IMR-90 (cell line): ENCODE data around the gene ZNF280B. TPM values are rescaled to one million over a fixed set of nuclear protein-coding genes. Genes with fewer than 3 reads are reported as not detected.

ENCODE experiments used
- ATAC-seq: fragments of 200-7000 bp; cut with Tn5 transposase; 2 replicates; pipeline ENCODE4 v1.9.1; 2020; ENCODE audit warnings: low read depth, mild to moderate bottlenecking, moderate library complexity
- BruUV-seq: library from RNA; stranded (reverse); fragments of 400-500 nt; replicated peaks from 2 replicates; lab custom pipeline; 2021; lab: Mats Ljungman, UMichigan
- CTCF ChIA-PET: fragments of 300-600 bp; formaldehyde crosslinking; extraction: SDS; loops from one replicate; lab custom pipeline; 2021; ENCODE audit warnings: antibody characterized with exemption; lab: Yijun Ruan, JAX
- POLR2A ChIA-PET: fragments of 300-600 bp; sonication (Branson Sonifier 250); formaldehyde crosslinking; loops from one replicate; lab custom pipeline; 2022; ENCODE audit warnings: antibody characterized with exemption; ENCODE audit not compliant: unreplicated experiment; lab: Charles Lee
- DNase-seq: peaks from one replicate; pipeline ENCODE4 v3.0.0; 2013
- H2AFZ ChIP-seq: replicated peaks from 2 replicates; pipeline ENCODE3; 2013; ENCODE audit warnings: low read length, mild to moderate bottlenecking; ENCODE audit not compliant: poor library complexity
- H2AK5ac ChIP-seq: 2 replicates; pipeline ENCODE4 v1.6.1; 2013; ENCODE audit warnings: low read depth, low read length, inconsistent platforms
- H2AK9ac ChIP-seq: replicated peaks from 2 replicates; pipeline ENCODE3; 2013; ENCODE audit warnings: mild to moderate bottlenecking, low read depth, low read length, moderate library complexity; ENCODE audit not compliant: poor library complexity
- H2BK120ac ChIP-seq: 2 replicates; pipeline ENCODE4 v1.6.1; 2013; ENCODE audit warnings: low read depth, low read length, inconsistent platforms
- H2BK15ac ChIP-seq: 3 replicates; pipeline ENCODE4 v1.6.1; 2013; ENCODE audit warnings: low read depth, low read length, inconsistent platforms
- H2BK20ac ChIP-seq: 2 replicates; pipeline ENCODE4 v1.6.1; 2013; ENCODE audit warnings: low read depth, mild to moderate bottlenecking, inconsistent platforms, low read length, moderate library complexity
- H2BK5ac ChIP-seq: 2 replicates; pipeline ENCODE4 v1.6.1; 2013; ENCODE audit warnings: mild to moderate bottlenecking, low read depth, low read length, inconsistent platforms; ENCODE audit not compliant: poor library complexity, severe bottlenecking
- H3K14ac ChIP-seq: replicated peaks from 2 replicates; pipeline ENCODE4 v1.6.1; 2013; ENCODE audit warnings: low read depth, low read length, inconsistent platforms
- H3K18ac ChIP-seq: 2 replicates; pipeline ENCODE4 v1.6.1; 2013; ENCODE audit warnings: low read depth, low read length, control low read depth
- H3K23ac ChIP-seq: 2 replicates; pipeline ENCODE4 v1.6.1; 2013; ENCODE audit warnings: low read depth, low read length, inconsistent platforms
- H3K27ac ChIP-seq: 2 replicates; pipeline ENCODE4 v1.5.1; 2013; ENCODE audit warnings: mild to moderate bottlenecking, control low read depth, low read length; ENCODE audit not compliant: insufficient read depth
- H3K27me3 ChIP-seq: 2 replicates; pipeline ENCODE4 v1.6.1; 2013; ENCODE audit warnings: low read length; ENCODE audit not compliant: control insufficient read depth, insufficient read depth
- H3K36me3 ChIP-seq: 2 replicates; pipeline ENCODE4 v1.6.1; 2013; ENCODE audit warnings: low read length, mixed read lengths; ENCODE audit not compliant: control insufficient read depth, insufficient read depth
- H3K4ac ChIP-seq: 2 replicates; pipeline ENCODE4 v1.6.1; 2013; ENCODE audit warnings: low read depth, low read length, inconsistent platforms
- H3K4me1 ChIP-seq: 2 replicates; pipeline ENCODE4 v1.6.1; 2013; ENCODE audit warnings: low read length, mixed read lengths; ENCODE audit not compliant: control insufficient read depth, insufficient read depth
- H3K4me2 ChIP-seq: 2 replicates; pipeline ENCODE4 v1.6.1; 2013; ENCODE audit warnings: low read depth, mild to moderate bottlenecking, control low read depth, low read length, moderate library complexity
- H3K4me3 ChIP-seq: 2 replicates; pipeline ENCODE4 v1.5.1; 2013; ENCODE audit warnings: low read depth, mild to moderate bottlenecking, control low read depth, low read length, moderate library complexity; ENCODE audit not compliant: insufficient read depth
- H3K56ac ChIP-seq: 2 replicates; pipeline ENCODE4 v1.6.1; 2013; ENCODE audit warnings: low read length, inconsistent platforms; ENCODE audit not compliant: insufficient read depth; ENCODE audit errors: extremely low read depth
- H3K79me1 ChIP-seq, 2 experiments: 2 replicates each; pipeline ENCODE4 v1.6.1; 2013; ENCODE audit warnings: low read length in 2 of 2, inconsistent platforms in 1 of 2, low read depth in 1 of 2
- H3K9ac ChIP-seq: 2 replicates; pipeline ENCODE4 v1.6.1; 2013; ENCODE audit warnings: low read depth, low read length, control low read depth
- H3K9me1 ChIP-seq: 2 replicates; pipeline ENCODE4 v1.6.1; 2013; ENCODE audit warnings: low read length, inconsistent platforms; ENCODE audit not compliant: insufficient read depth
- H3K9me3 ChIP-seq: 2 replicates; pipeline ENCODE4 v1.6.1; 2013; ENCODE audit warnings: low read length; ENCODE audit not compliant: control insufficient read depth, insufficient read depth
- H4K20me1 ChIP-seq: 2 replicates; pipeline ENCODE4 v1.6.1; 2013; ENCODE audit warnings: low read length, inconsistent platforms; ENCODE audit not compliant: insufficient read depth
- H4K5ac ChIP-seq: 2 replicates; pipeline ENCODE4 v1.6.1; 2013; ENCODE audit warnings: mild to moderate bottlenecking, low read depth, low read length, control low read depth
- H4K8ac ChIP-seq, 2 experiments: 2 replicates each; pipeline ENCODE4 v1.6.1; 2013; ENCODE audit warnings: low read depth in 2 of 2, low read length in 2 of 2, control low read depth in 1 of 2, inconsistent platforms in 1 of 2
- H4K91ac ChIP-seq: 2 replicates; pipeline ENCODE4 v1.6.1; 2013; ENCODE audit warnings: low read depth, low read length, inconsistent platforms; ENCODE audit not compliant: insufficient read depth
- BHLHE40 ChIP-seq: fragments of 150-350 bp; IDR thresholded peaks from 2 replicates; pipeline ENCODE4 v1.6.1; 2016; ENCODE audit warnings: mild to moderate bottlenecking, low read depth, low read length
- CEBPB ChIP-seq: IDR thresholded peaks from 2 replicates; pipeline ENCODE4 v1.6.1; 2012; ENCODE audit warnings: low read depth, low read length, improper control_type of control experiment
- FOS ChIP-seq: fragments of 150-350 bp; IDR thresholded peaks from 2 replicates; pipeline ENCODE4 v1.6.1; 2016; ENCODE audit warnings: low read depth, low read length
- MAZ ChIP-seq: IDR thresholded peaks from 2 replicates; pipeline ENCODE4 v1.6.1; 2012; ENCODE audit warnings: low read depth, mild to moderate bottlenecking, low read length, improper control_type of control experiment, moderate library complexity, borderline replicate concordance
- MXI1 ChIP-seq: IDR thresholded peaks from 2 replicates; pipeline ENCODE4 v1.6.1; 2012; ENCODE audit warnings: low read depth, mild to moderate bottlenecking, low read length, moderate library complexity, borderline replicate concordance
- NFE2L2 ChIP-seq: fragments of 150-350 bp; IDR thresholded peaks from 2 replicates; pipeline ENCODE4 v1.6.1; 2016; ENCODE audit warnings: low read depth, mild to moderate bottlenecking, low read length
- RCOR1 ChIP-seq: IDR thresholded peaks from 2 replicates; pipeline ENCODE4 v1.6.1; 2012; ENCODE audit warnings: mild to moderate bottlenecking, low read length, improper control_type of control experiment; ENCODE audit not compliant: insufficient replicate concordance
- RFX5 ChIP-seq: IDR thresholded peaks from 2 replicates; pipeline ENCODE4 v1.8.0; 2012; ENCODE audit warnings: low read depth, mild to moderate bottlenecking, low read length, moderate library complexity
- SMC3 ChIP-seq: fragments of 150-350 bp; IDR thresholded peaks from 2 replicates; pipeline ENCODE4 v1.6.1; 2016; ENCODE audit warnings: low read depth, mild to moderate bottlenecking, antibody characterized with exemption, low read length, moderate library complexity
- WGBS, 2 experiments: methylation state at CpG; one replicate each; pipeline versions ENCODE4 v1.1.5 to v1.1.7; 2013; ENCODE audit warnings: missing lambda C conversion rate in 2 of 2; ENCODE audit not compliant: insufficient read length in 1 of 2; ENCODE audit errors: extremely low coverage in 2 of 2; 5-methylcytosine and 5-hydroxymethylcytosine counted together
- dilution Hi-C: fragments of 300-500 bp; cut with HindIII; formaldehyde crosslinking; loops from one replicate; pipeline ENCODE4 v1.14.3; 2018; ENCODE audit warnings: low sequenced_read_pairs; ENCODE audit not compliant: unreplicated experiment
- in situ Hi-C: fragments of 300-500 bp; cut with MboI; formaldehyde crosslinking; loops from 3 replicates; pipeline ENCODE4 v1.14.3; 2019; ENCODE audit warnings: low sequenced_read_pairs, inconsistent platforms, mixed read lengths
- intact Hi-C: fragments of 100-400 bp; cut with micrococcal nuclease; formaldehyde crosslinking; loops from 2 replicates; pipeline ENCODE4 v1.10.0; 2022
- polyA plus RNA-seq, 3 experiments: library from polyadenylated mRNA; depleted of rRNA; stranded (reverse); fragments of >200 nt; gene quantifications; 2 replicates each; pipeline ENCODE4 v1.2.3, GENCODE V29; 2012; ENCODE audit warnings: low replicate concordance in 1 of 3
- total RNA-seq: library from RNA; depleted of rRNA; stranded (reverse); fragments of >200 nt; gene quantifications from 2 replicates; pipeline ENCODE4 v1.2.3, GENCODE V29; 2012
- TF ChIP-seq, protein P1 (sequence below): conservative IDR thresholded peaks from 2 replicates; pipeline ENCODE4 v1.5.1; 2012; ENCODE audit warnings: mild to moderate bottlenecking, low read depth, low read length, improper control_type of control experiment
- TF ChIP-seq, protein P2 (sequence below): fragments of 150-350 bp; IDR thresholded peaks from 2 replicates; pipeline ENCODE4 v1.6.1; 2016; ENCODE audit warnings: low read depth, mild to moderate bottlenecking, low read length, moderate library complexity, borderline replicate concordance
- TF ChIP-seq, protein P3 (sequence below): fragments of 150-350 bp; IDR thresholded peaks from 2 replicates; pipeline ENCODE4 v1.6.1; 2017; ENCODE audit warnings: mild to moderate bottlenecking, antibody characterized with exemption, low read length, low read depth

Gene ZNF280B
- total and polyA plus RNA-seq, 2 of the 4 experiments (the other 2 are of a cell fraction) = 0.65 to 1.4 TPM

DNA sequence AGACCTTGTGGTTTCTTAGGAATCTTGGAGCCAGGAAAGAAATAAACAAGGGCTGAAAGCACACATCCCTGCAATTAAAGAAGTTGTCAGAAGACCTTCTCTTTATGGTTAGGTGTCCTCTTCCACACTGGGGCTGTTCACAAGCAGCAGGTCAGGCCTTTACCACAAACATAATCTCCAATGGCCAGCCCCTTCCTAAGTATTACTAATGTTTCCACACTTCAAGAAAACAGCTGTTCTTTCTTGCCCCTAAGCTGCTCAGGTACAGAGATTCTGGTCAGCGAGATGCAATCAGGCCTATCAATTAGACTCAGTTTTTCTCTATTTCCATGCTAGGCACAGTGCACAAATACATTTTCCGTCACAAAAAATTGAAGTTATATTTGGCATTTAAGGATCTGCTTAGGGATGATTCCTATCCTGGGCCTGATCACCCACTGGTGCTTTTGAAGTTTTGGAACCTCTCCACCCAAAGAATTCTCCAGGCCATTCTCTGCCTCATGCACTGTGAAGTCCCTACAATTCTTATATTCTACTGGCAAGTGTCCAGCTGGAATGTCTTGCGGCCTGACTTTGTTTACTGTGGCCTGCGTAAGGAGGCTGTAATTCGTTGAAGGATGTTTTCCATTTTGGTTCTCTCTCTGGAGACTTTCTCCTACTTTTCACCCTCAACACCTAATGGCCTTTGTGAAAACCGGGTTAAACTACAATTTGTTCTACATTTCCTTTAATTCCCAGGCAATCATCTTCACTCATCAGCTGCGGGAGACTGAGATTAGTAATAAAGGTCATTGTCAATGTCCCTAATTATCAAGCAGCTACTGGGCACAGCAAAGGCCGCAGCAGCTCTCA lies 45.4 kb upstream of the ZNF280B start (continued):
- no peak for TF ChIP-seq RCOR1

DNA sequence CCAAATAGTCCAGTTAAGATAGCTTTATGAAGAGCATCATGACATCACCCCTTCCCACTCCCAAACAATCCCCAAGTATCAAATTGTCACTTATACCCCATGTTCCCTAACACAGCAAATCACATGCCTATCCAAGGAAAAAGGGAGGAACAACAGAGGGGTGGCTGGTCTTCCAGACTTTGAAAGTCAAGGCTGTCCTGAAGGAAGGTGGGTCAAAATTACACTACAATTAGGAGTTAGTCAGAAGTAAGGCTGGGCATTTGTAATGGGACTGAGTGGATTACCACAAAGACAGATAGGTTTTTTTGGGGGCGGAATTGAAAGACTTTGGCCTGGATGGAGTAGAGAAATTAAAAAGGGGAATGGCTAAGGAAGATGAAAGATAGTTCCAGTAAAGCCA lies 44.6 kb upstream of the ZNF280B start:
- H4K5ac ChIP-seq = no peak overlapping the region
- POLR2A ChIA-PET = no interaction called here
- intact Hi-C loops = no loop called here
- no peak for TF ChIP-seq BHLHE40
- no peak for TF ChIP-seq SMC3
- TF ChIP-seq MXI1 = no peak
- TF ChIP-seq, protein P1, sequence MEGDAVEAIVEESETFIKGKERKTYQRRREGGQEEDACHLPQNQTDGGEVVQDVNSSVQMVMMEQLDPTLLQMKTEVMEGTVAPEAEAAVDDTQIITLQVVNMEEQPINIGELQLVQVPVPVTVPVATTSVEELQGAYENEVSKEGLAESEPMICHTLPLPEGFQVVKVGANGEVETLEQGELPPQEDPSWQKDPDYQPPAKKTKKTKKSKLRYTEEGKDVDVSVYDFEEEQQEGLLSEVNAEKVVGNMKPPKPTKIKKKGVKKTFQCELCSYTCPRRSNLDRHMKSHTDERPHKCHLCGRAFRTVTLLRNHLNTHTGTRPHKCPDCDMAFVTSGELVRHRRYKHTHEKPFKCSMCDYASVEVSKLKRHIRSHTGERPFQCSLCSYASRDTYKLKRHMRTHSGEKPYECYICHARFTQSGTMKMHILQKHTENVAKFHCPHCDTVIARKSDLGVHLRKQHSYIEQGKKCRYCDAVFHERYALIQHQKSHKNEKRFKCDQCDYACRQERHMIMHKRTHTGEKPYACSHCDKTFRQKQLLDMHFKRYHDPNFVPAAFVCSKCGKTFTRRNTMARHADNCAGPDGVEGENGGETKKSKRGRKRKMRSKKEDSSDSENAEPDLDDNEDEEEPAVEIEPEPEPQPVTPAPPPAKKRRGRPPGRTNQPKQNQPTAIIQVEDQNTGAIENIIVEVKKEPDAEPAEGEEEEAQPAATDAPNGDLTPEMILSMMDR = no peak
- TF ChIP-seq MAZ = no peak
- TF ChIP-seq, protein P2, sequence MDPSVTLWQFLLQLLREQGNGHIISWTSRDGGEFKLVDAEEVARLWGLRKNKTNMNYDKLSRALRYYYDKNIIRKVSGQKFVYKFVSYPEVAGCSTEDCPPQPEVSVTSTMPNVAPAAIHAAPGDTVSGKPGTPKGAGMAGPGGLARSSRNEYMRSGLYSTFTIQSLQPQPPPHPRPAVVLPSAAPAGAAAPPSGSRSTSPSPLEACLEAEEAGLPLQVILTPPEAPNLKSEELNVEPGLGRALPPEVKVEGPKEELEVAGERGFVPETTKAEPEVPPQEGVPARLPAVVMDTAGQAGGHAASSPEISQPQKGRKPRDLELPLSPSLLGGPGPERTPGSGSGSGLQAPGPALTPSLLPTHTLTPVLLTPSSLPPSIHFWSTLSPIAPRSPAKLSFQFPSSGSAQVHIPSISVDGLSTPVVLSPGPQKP = no peak
- TF ChIP-seq CEBPB = no peak
- TF ChIP-seq NFE2L2 = no peak
- no peak for TF ChIP-seq RFX5
- TF ChIP-seq FOS = no peak
- TF ChIP-seq RCOR1 = no peak
- TF ChIP-seq, protein P3, sequence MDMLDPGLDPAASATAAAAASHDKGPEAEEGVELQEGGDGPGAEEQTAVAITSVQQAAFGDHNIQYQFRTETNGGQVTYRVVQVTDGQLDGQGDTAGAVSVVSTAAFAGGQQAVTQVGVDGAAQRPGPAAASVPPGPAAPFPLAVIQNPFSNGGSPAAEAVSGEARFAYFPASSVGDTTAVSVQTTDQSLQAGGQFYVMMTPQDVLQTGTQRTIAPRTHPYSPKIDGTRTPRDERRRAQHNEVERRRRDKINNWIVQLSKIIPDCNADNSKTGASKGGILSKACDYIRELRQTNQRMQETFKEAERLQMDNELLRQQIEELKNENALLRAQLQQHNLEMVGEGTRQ = no peak

More for the DNA sequence above, 44.6 kb upstream of the ZNF280B start:
- H2BK5ac ChIP-seq = no peak overlapping the region
- no peak overlapping the region for H3K4ac ChIP-seq
- H2AK5ac ChIP-seq = no peak overlapping the region
- no CpG with 5 or more reads among the region's 1 CpG for WGBS, 2 experiments
- no TSS peak for BruUV-seq
- dilution Hi-C loops = no loop called here
- no peak overlapping the region for H2BK120ac ChIP-seq
- no peak overlapping the region for H3K14ac ChIP-seq
- no peak overlapping the region for H2BK15ac ChIP-seq
- H3K4me3 ChIP-seq = no peak overlapping the region
- H4K91ac ChIP-seq = no peak overlapping the region
- H4K8ac ChIP-seq = no peak overlapping the region
- H3K56ac ChIP-seq = no peak overlapping the region
- CTCF ChIA-PET = no interaction called here
- no peak overlapping the region for H2AK9ac ChIP-seq
- H3K27ac ChIP-seq = no peak overlapping the region
- no peaks in the 10 kb centered on the region for H4K20me1 ChIP-seq
- H3K9me3 ChIP-seq = no peaks in the 10 kb centered on the region
- H3K18ac ChIP-seq = no peak overlapping the region
- ATAC-seq = no peak
- H2AFZ ChIP-seq = no peak overlapping the region
- no peaks in the 10 kb centered on the region for H3K79me1 ChIP-seq
- H2BK20ac ChIP-seq = no peak overlapping the region
- H3K4me1 ChIP-seq = no peaks in the 10 kb centered on the region
- H3K9ac ChIP-seq = no peak overlapping the region
- no peaks in the 10 kb centered on the region for H3K36me3 ChIP-seq
- no peak overlapping the region for H3K4me2 ChIP-seq
- no peaks in the 10 kb centered on the region for H3K9me1 ChIP-seq
- in situ Hi-C loops = no loop called here
- DNase-seq = no peak
- no peak overlapping the region for H3K23ac ChIP-seq
- peaks cover 12% of the 10 kb centered on the region for H3K27me3 ChIP-seq
